ENCODE results near the gene LAMTOR2. TPM values are rescaled to one million over a fixed set of nuclear protein-coding genes. Genes with fewer than 3 reads are reported as not detected.
"Not testable (repeated sequence)": the region's sequence is repeated elsewhere in the genome, so short reads cannot be mapped to it uniquely, and the experiment has no call there.

The LAMTOR2 gene
- total RNA-seq, 4 donors from 2014 or later, result 32.6 to 51.8 (median 47.8) TPM

- no peaks in the 10 kb centered on the region for H3K27me3 ChIP-seq
- H3K9me3 ChIP-seq, result no peaks in the 10 kb centered on the region
- 50 to 60% methylated on average over 6 of the region's 6 CpGs for WGBS, 2 donors
- H3K4me1 ChIP-seq, result no peaks in the 10 kb centered on the region
- TF ChIP-seq CTCF (IDR thresholded peaks at IDR 0.05), result no peak
- TF ChIP-seq EP300 (IDR thresholded peaks at IDR 0.05), result no peak
- H3K4me3 ChIP-seq, result no peak overlapping the region
- no peak for DNase-seq (ENCODE audit: low spot score in 2 of 2)
- no peak overlapping the region for H3K27ac ChIP-seq
- peaks cover 0 to 21% (median 0%) of the 10 kb centered on the region in 3 donors for H3K36me3 ChIP-seq
These were observed 21.6 kb upstream of the LAMTOR2 start for GRCh38 chr1:156033011-156033410.

GRCh38 chr1:156034991-156035390 is 19.6 kb upstream of the LAMTOR2 start:
- H3K4me3 ChIP-seq; H3K27me3 ChIP-seq; H3K9me3 ChIP-seq; H3K4me1 ChIP-seq; DNase-seq (ENCODE audit: low spot score in 2 of 2): not testable (repeated sequence)
- Histone ChIP-seq H3K27ac (peak overlapping the region in 1 of 4 donors; percentile 36), H3K36me3 (peaks cover 0 to 41% (median 0%) of the 10 kb centered on the region in 3 donors)
- WGBS, 2 donors, result 60 to 81% methylated on average over 4 of the region's 4 CpGs

GRCh38 chr1:156042828-156043227 is 11.8 kb upstream of the LAMTOR2 start:
- Histone ChIP-seq H3K9me3 (no peaks in the 10 kb centered on the region), H3K36me3 (peaks cover 0 to 94% (median 5%) of the 10 kb centered on the region in 3 donors), H3K27ac (no peak overlapping the region), H3K27me3 (no peaks in the 10 kb centered on the region), H3K4me1 (no peaks in the 10 kb centered on the region), H3K4me3 (no peak overlapping the region)
- DNase-seq (ENCODE audit: low spot score in 2 of 2), result no peak
- no peak for TF ChIP-seq EP300 (IDR thresholded peaks at IDR 0.05)
- 93 to 98% methylated on average over 3 of the region's 3 CpGs for WGBS, 2 donors

GRCh38 chr1:156045076-156045475 is 9.5 kb upstream of the LAMTOR2 start:
- peaks cover 0 to 94% (median 8%) of the 10 kb centered on the region in 3 donors for H3K36me3 ChIP-seq
- H3K27ac ChIP-seq, result no peak overlapping the region
- H3K9me3 ChIP-seq, result no peaks in the 10 kb centered on the region
- no peak overlapping the region for H3K4me3 ChIP-seq
- no peak for DNase-seq (ENCODE audit: low spot score in 2 of 2)
- no peaks in the 10 kb centered on the region for H3K4me1 ChIP-seq
- WGBS, 2 donors, result 94 to 99% methylated on average over 4 of the region's 4 CpGs
- TF ChIP-seq CTCF (IDR thresholded peaks at IDR 0.05), result no peak
- no peaks in the 10 kb centered on the region for H3K27me3 ChIP-seq

DNA sequence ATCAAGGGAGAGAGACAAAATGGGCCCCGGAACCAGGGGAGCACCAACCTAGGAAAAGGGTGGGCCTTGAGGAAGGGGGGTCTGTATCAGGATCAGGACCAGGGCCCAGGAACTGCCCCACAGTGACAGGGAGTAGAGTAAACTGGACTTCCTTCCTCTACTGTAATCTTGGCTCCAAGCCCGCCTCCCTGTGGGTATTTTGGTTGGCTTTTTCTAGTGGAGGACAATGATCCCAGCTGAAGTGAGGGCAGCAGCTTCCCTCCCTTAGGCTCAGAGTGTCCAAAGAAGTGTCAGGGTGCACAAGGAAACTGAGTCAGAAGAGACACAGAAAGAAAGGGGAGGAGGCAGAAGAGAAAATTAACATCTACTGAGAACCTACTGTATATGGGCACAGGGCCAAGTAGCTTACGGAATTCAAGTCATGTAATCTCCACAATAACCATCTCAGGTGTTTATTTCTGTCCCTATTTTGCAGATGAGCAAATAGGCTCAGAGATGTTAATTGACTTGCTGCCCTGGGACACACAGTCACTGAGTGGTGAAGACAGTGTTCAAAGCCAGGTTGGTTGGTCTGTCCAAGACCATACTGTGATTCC is 5.8 kb upstream of the LAMTOR2 start:
- WGBS, 2 donors, result 90 to 92% methylated on average over 3 of the region's 3 CpGs
- DNase-seq (ENCODE audit: low spot score in 2 of 2), result no peak
- H3K4me1 ChIP-seq, result peaks cover 0 to 25% (median 0%) of the 10 kb centered on the region in 4 donors
- no peaks in the 10 kb centered on the region for H3K27me3 ChIP-seq
- TF ChIP-seq CTCF (IDR thresholded peaks at IDR 0.05), result no peak
- TF ChIP-seq POLR2A (IDR thresholded peaks at IDR 0.05), result no peak
- no peak for TF ChIP-seq EP300 (IDR thresholded peaks at IDR 0.05)
- H3K36me3 ChIP-seq, result peaks cover 0 to 73% (median 5%) of the 10 kb centered on the region in 3 donors
- H3K9me3 ChIP-seq, result no peaks in the 10 kb centered on the region
- H3K4me3 ChIP-seq, result no peak overlapping the region
- no peak overlapping the region for H3K27ac ChIP-seq

GRCh38 chr1:156050376-156050775 is 4.2 kb upstream of the LAMTOR2 start:
- TF ChIP-seq EP300 (IDR thresholded peaks at IDR 0.05) (no peak), POLR2A (IDR thresholded peaks at IDR 0.05) (no peak), CTCF (IDR thresholded peaks at IDR 0.05) (no peak)
- Histone ChIP-seq H3K27ac (no peak overlapping the region), H3K4me1 (peaks cover 0 to 28% (median under 1%) of the 10 kb centered on the region in 4 donors), H3K36me3 (peaks cover 0 to 57% (median 5%) of the 10 kb centered on the region in 3 donors), H3K4me3 (no peak overlapping the region), H3K9me3 (no peaks in the 10 kb centered on the region), H3K27me3 (no peaks in the 10 kb centered on the region)
- DNase-seq (ENCODE audit: low spot score in 2 of 2), result no peak
- 67 to 79% methylated on average over 4 of the region's 4 CpGs for WGBS, 2 donors

All from tibial nerve (tissue), 4 donors.